Measurements from ENCODE around the gene OR6B2.

GRCh38 chr2:240070907-240071306 is 40.7 kb upstream of the OR6B2 start:
- TF ChIP-seq, protein P1, sequence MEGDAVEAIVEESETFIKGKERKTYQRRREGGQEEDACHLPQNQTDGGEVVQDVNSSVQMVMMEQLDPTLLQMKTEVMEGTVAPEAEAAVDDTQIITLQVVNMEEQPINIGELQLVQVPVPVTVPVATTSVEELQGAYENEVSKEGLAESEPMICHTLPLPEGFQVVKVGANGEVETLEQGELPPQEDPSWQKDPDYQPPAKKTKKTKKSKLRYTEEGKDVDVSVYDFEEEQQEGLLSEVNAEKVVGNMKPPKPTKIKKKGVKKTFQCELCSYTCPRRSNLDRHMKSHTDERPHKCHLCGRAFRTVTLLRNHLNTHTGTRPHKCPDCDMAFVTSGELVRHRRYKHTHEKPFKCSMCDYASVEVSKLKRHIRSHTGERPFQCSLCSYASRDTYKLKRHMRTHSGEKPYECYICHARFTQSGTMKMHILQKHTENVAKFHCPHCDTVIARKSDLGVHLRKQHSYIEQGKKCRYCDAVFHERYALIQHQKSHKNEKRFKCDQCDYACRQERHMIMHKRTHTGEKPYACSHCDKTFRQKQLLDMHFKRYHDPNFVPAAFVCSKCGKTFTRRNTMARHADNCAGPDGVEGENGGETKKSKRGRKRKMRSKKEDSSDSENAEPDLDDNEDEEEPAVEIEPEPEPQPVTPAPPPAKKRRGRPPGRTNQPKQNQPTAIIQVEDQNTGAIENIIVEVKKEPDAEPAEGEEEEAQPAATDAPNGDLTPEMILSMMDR (IDR thresholded peaks at IDR 0.05; ENCODE audit: low read depth, low read length, missing input control): no peak
- no peak for TF ChIP-seq RAD21 (IDR thresholded peaks at IDR 0.05)
- no peak for TF ChIP-seq YY1 (IDR thresholded peaks at IDR 0.05)
- TF ChIP-seq FOXA1 (IDR thresholded peaks at IDR 0.05): no peak
- TF ChIP-seq, protein P2, sequence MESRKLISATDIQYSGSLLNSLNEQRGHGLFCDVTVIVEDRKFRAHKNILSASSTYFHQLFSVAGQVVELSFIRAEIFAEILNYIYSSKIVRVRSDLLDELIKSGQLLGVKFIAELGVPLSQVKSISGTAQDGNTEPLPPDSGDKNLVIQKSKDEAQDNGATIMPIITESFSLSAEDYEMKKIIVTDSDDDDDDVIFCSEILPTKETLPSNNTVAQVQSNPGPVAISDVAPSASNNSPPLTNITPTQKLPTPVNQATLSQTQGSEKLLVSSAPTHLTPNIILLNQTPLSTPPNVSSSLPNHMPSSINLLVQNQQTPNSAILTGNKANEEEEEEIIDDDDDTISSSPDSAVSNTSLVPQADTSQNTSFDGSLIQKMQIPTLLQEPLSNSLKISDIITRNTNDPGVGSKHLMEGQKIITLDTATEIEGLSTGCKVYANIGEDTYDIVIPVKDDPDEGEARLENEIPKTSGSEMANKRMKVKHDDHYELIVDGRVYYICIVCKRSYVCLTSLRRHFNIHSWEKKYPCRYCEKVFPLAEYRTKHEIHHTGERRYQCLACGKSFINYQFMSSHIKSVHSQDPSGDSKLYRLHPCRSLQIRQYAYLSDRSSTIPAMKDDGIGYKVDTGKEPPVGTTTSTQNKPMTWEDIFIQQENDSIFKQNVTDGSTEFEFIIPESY (IDR thresholded peaks at IDR 0.05): no peak
- no peak for TF ChIP-seq TAF1 (conservative IDR thresholded peaks at IDR 0.05)
- no peak for TF ChIP-seq MAX (IDR thresholded peaks at IDR 0.05)
- no peak for TF ChIP-seq NR2F2 (IDR thresholded peaks at IDR 0.05)

All from liver (tissue), 3 donors.